K562 (cell line): ENCODE data around the gene INSR. TPM values are rescaled to one million over a fixed set of nuclear protein-coding genes. Genes with fewer than 3 reads are reported as not detected.

ENCODE experiments used
- CBX3 ChIP-seq, 2 experiments: IDR thresholded peaks; 1 replicate in 1 of 2; 2 replicates in 1 of 2; pipeline ENCODE4 v1.6.1; 2012; ENCODE audit warnings: inconsistent platforms in 2 of 2, low read length in 2 of 2, borderline replicate concordance in 1 of 2, control low read depth in 1 of 2
- ESRRA ChIP-seq: fragments of 450-650 bp; IDR thresholded peaks from 2 replicates; pipeline ENCODE4 v1.6.1; 2014; ENCODE audit warnings: low read depth, mild to moderate bottlenecking, moderate library complexity, borderline replicate concordance
- JUNB ChIP-seq: fragments of 450-650 bp; formaldehyde crosslinking; conservative IDR thresholded peaks from 2 replicates; pipeline ENCODE4 v1.4.0; 2020; ENCODE audit warnings: mild to moderate bottlenecking
- NBN ChIP-seq: fragments of 450-650 bp; IDR thresholded peaks from 2 replicates; pipeline ENCODE4 v1.6.1; 2016; ENCODE audit warnings: low read depth, mild to moderate bottlenecking
- PRDM10 ChIP-seq: fragments of 450-650 bp; IDR thresholded peaks from 2 replicates; pipeline ENCODE4 v1.6.1; 2018; ENCODE audit not compliant: partially characterized antibody
- PTRF ChIP-seq: fragments of 450-650 bp; IDR thresholded peaks from 2 replicates; pipeline ENCODE4 v1.6.1; 2016; ENCODE audit warnings: mild to moderate bottlenecking, missing genetic modification characterization, missing compliant biosample characterization
- RBFOX2 ChIP-seq: fragments of 200-400 bp; formaldehyde crosslinking; IDR thresholded peaks from 2 replicates; pipeline ENCODE4 v1.6.1; 2017; ENCODE audit warnings: low read depth, mild to moderate bottlenecking, low read length, moderate library complexity
- SRSF1 ChIP-seq: fragments of 200-400 bp; formaldehyde crosslinking; IDR thresholded peaks from 2 replicates; pipeline ENCODE4 v1.6.1; 2017; ENCODE audit warnings: mild to moderate bottlenecking, low read depth, low read length, moderate library complexity
- STAT6 ChIP-seq: sonication (generic); formaldehyde crosslinking; IDR thresholded peaks from 2 replicates; pipeline ENCODE4 v1.8.1; 2023; ENCODE audit warnings: mild to moderate bottlenecking, missing genetic modification reagents
- TAF9B ChIP-seq: fragments of 450-650 bp; IDR thresholded peaks from 2 replicates; pipeline ENCODE4 v1.6.1; 2018; ENCODE audit warnings: mild to moderate bottlenecking; ENCODE audit not compliant: partially characterized antibody
- UBTF ChIP-seq, 2 experiments: IDR thresholded peaks; 2 replicates each; pipeline ENCODE4 v1.6.1; 2012; ENCODE audit warnings: improper control_type of control experiment in 2 of 2, low read depth in 2 of 2, low read length in 2 of 2, borderline replicate concordance in 1 of 2
- XRCC5 ChIP-seq: fragments of 200-400 bp; formaldehyde crosslinking; IDR thresholded peaks from 2 replicates; pipeline ENCODE4 v1.6.1; 2017; ENCODE audit warnings: low read depth, mild to moderate bottlenecking, low read length
- ZBTB43 ChIP-seq: sonication (generic); formaldehyde crosslinking; IDR thresholded peaks from 2 replicates; pipeline ENCODE4 v1.8.0; 2023; ENCODE audit warnings: mild to moderate bottlenecking, missing genetic modification reagents
- ZFX ChIP-seq: sonication (generic); formaldehyde crosslinking; IDR thresholded peaks from 2 replicates; pipeline ENCODE4 v1.8.0; 2022; ENCODE audit warnings: mild to moderate bottlenecking, missing genetic modification reagents, moderate library complexity
- ZNF124 ChIP-seq: sonication (generic); formaldehyde crosslinking; IDR thresholded peaks from 2 replicates; pipeline ENCODE4 v1.8.1; 2022; ENCODE audit warnings: missing genetic modification reagents
- ZNF764 ChIP-seq: fragments of 250-450 bp; sonication (Bioruptor Pico); IDR thresholded peaks from 2 replicates; pipeline ENCODE4 v1.4.0; 2020; ENCODE audit warnings: low read depth, mild to moderate bottlenecking, moderate library complexity
- polyA plus RNA-seq, 8 experiments: library from polyadenylated mRNA; depleted of rRNA in 4 of 8; stranded (reverse) in 5 of 8; unstranded in 3 of 8; fragments of >200 nt; fragmentation: Nextera tagmentation in 2 of 8; fragmentation: Illumina TruSeq in 1 of 8; extraction: Ambion mirVana in 2 of 8; extraction: Trizol in 1 of 8; gene quantifications; 2 replicates each; pipeline versions ENCODE4 v1.2.1 to v1.2.3, GENCODE V29; 2011 to 2014; ENCODE audit warnings: inconsistent platforms in 1 of 8, missing spikeins in 1 of 8
- total RNA-seq, 7 experiments: library from RNA; depleted of rRNA in 6 of 7; stranded (reverse); fragments of >200 nt in 6 of 7; fragmentation: Illumina TruSeq in 2 of 7; extraction: Trizol in 2 of 7; gene quantifications; 2 replicates each; pipeline versions ENCODE4 v1.2.1 to v1.2.3, GENCODE V29; 2011 to 2021; ENCODE audit warnings: low replicate concordance in 1 of 7

The INSR gene
- total and polyA plus RNA-seq, 9 of the 15 experiments (the other 6 are each of a cell fraction or from before 2014, with no cell fraction given) = 0.04 to 0.88 (median 0.41) TPM

GRCh38 chr19:7197760-7198696 lies 96.2 kb downstream of the INSR start (continued):
- TF ChIP-seq ZNF124 (CRISPR knock-in tag) = no peak
- TF ChIP-seq TAF9B = no peak
- peak; percentile 53 for TF ChIP-seq RBFOX2
- no peak for TF ChIP-seq PRDM10
- TF ChIP-seq CBX3 (IDR thresholded peaks at IDR 0.05; ENCODE audit: borderline replicate concordance in 1 of 2, low read length in 2 of 2) = no peak; a peak in 1 of 3 replicates
- no peak for TF ChIP-seq PTRF (tag)
- no peak for TF ChIP-seq JUNB (CRISPR knock-in tag)
- peak; percentile 77 for TF ChIP-seq NBN
- TF ChIP-seq ESRRA = peak; percentile 47; the same call in 1 of the 2 replicates
- TF ChIP-seq XRCC5 = 0 out of 2 replicates have a peak, but pooled peaks have one; percentile 40
- no peak for TF ChIP-seq SRSF1
- TF ChIP-seq STAT6 (CRISPR knock-in tag) = no peak
- no peak for TF ChIP-seq UBTF (IDR thresholded peaks at IDR 0.05; ENCODE audit: borderline replicate concordance in 1 of 2, low read depth in 2 of 2, low read length in 2 of 2)
- peak; percentile 97 for TF ChIP-seq ZBTB43
- TF ChIP-seq ZFX (CRISPR knock-in tag) = peak; percentile 34; the same call in 1 of the 2 replicates
- TF ChIP-seq ZNF764 (CRISPR knock-in tag) = no peak
